ENCODE results near the gene BLVRA.

Gene BLVRA

DNA sequence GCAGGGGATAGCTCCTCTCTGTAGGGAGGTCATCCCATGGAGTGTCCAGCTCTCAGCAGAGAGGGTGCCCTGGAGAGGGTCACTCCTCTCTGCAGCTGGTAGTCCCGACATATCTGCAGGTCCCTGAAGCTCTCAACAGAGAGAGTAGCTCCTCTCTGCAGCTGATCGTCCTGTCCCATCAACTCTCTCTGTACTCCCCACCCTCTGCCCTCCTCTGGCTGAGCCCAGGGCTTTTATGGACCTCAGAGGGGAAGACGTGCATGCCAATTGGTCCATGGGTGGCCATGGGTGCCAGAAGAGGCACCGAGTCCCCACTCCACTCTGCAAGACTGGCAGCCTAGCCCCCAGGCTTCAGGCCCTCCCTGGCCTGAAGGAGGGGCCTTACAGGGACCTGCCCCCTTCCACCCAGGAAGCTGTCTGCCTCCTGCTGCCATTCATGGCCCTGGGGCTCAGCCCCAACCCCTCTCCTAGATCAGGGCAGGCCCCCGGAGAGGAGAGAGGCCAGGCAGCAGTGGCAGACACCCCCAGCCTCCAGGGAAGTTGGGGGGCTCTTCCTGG, 9.0 kb upstream of the BLVRA start:
- no peak for DNase-seq (ENCODE audit: low read depth)

DNA sequence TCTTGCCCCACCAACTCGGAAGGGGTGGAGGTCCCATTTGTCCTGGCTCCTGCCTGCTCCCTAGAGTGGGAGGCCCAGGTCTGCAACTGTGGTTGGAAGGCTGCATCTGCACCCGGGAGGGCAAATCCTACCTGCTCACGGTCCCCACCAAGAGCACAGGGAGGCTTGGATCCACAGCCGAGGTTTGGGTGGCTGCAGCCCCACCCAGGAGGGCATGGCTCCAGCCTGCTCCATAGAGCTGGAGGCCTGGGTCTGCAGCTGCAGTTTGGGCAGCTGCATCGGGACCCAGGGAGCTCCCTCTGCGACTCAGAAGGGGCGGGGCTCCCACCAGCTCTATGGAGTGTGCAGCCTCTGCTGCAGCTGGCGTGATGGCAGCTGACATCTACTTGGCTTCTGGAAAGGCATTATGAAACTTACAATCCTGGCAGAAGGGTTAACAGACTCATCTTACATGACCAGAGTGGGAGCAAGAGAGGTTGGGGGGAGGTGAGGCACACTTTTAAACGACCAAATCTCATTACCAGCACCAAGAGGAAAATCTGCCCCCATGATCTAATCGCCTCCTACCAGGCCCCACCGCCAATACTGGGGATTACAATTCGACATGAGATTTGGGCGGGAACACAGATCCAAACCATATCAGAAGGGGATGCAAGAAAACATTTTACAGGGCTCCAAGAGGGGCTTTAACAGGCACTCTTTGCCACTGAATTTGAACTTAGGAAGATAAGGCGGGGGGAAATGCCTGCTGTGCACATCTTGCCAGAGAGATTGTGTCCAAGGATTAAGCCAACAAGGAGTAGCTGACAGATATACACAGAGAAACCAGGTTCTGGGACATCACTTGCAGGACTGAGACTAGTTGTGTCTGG, 8.2 kb upstream of the BLVRA start:
- DNase-seq (ENCODE audit: low read depth) = no peak

DNA sequence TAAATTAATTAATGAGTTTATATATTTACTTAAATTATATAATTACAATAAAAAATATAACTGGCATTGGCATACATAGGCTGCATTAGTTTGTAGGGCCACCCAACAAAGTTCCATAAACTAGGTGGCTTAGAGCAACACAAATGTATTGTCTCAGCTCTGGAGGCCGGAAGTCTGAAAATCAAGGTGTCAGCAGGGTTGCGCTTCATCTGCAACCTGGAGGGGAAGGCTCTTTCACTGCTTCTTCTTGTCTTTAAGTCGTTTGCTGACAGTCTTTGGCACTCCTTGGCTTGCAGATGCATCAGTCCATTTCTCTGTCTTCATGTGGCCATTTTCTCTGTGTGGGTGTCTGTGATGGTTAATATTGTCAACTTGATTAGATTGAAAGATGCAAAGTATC, 6.1 kb upstream of the BLVRA start:
- DNase-seq (ENCODE audit: low read depth) = no peak

DNA sequence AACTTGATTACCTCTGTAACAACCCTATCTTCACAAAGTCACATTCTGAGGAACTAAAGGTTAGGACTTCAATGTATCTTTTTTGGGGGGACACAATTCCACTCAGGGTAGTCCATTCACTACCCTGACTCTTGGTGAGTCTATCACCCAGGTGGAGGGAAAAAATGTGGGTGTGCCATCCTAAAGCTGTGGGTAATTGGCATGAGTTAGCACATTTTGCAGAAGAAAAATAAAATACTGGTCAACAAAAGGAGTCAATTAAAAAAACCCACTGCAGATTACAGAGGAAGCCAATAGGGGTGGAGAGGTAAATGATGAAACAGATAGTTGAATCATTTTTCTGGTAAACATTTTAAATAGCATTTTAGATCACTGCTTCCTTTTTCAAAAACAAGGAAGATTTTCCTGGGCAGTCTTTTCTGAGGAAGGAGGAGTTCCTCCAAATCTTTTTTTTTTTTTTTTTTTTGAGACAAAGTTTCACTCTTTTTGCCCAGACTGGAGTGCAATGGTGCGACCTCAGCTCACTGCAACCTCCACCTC, 5.1 kb upstream of the BLVRA start:
- no peak for DNase-seq (ENCODE audit: low read depth)

DNA sequence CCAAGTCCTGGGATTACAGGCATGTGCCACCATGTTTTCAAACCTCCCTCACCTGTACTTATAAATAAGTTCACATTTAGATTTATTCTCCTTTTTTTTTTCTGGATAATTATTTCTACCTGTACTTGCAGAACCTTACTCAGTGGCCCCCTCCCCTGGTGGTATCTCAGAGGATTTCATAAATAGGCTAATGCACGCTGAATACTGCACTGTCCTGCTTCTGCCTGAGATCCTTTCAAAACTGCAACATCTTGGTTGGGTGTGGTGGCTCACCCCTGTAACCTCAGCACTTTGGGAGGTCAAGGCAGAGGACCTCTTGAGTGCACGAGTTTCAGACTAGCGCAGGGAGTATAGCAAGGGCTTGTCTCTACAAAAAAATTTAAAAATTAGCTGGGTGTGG, 4.6 kb upstream of the BLVRA start:
- DNase-seq (ENCODE audit: low read depth) = no peak

DNA sequence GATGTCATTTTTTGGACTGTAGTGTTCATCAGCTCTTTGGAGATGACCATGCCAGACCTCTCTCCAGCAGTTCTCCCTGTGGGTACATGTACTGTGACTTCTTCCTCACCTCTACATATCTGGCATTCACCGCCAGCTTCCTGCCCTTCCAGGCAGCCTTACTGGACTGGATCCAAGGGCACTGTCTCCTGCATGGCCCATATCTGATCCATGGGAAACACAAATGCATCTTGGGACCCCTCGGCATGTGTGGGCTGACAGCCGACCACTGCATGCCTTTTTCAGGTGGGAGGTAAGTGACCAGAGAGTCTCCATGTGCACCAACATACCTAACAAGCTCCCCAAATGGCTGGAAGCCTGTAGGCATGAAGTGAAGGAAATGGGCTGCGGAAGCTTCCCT, 3.9 kb upstream of the BLVRA start:
- DNase-seq (ENCODE audit: low read depth) = no peak

DNA sequence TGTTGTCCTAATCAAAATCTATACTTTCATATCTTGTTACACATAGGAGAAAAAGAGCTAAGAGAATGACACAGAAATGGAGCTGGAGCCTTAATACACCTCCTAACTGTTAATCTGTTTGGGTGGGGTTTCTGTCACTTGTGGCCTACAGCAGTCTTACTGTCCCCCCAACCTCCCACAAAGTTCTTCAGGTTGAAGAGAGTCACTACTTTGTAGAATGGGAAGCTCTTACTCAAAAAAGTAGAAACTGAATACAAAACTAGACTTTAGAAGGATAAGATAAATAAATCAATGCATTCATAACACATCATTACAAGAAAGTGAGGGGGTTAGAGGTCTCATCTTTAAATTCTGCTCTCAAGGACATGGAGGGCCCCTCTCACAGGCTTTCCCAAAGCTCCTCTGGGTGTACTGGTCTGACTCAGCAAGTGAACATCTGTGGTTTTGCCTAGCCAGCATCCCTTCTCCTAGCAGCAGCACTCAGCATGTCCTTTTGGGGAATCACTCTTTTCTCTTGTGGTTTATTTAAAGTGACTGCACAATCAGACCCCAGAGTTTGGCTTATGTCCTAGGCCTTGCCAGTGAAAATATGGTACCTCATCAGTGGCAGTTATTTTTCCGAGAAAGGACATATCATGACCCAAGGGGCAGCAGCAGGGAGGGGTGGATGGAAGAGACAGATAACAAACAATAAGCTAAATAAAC, 2.0 kb upstream of the BLVRA start:
- DNase-seq (ENCODE audit: low read depth) = no peak

DNA sequence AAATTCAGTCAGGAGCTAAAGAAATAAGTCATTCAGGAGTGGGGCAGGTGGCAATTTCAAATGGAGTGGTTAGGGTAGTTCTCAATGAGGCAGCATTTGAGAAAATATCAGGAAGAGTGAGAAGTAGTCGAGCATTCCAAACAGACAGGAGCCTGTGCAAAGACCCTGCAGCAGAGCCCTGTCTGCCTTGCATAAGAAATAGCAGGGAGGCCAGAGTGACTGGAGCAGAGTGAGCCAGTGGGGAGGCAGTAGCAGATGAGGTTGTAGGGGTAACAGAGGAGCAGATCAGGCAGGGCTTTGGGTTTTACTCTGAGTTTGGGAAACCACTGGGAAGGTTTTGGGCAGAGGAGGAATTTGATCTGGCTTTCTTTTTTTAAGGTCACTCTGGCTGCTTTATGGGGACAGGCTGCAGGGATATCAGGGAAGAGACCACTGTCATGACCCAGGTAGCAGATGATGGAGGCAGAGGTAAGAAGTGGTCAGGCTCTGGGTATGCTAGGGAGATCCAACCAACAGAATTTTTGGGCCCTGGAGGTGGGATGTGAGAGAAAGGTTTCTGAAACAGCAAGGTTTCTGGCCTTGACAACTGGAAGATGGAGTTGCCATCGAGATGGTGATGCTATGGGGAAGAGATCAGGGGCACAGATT, 1.3 kb upstream of the BLVRA start:
- no peak for DNase-seq (ENCODE audit: low read depth)

DNA sequence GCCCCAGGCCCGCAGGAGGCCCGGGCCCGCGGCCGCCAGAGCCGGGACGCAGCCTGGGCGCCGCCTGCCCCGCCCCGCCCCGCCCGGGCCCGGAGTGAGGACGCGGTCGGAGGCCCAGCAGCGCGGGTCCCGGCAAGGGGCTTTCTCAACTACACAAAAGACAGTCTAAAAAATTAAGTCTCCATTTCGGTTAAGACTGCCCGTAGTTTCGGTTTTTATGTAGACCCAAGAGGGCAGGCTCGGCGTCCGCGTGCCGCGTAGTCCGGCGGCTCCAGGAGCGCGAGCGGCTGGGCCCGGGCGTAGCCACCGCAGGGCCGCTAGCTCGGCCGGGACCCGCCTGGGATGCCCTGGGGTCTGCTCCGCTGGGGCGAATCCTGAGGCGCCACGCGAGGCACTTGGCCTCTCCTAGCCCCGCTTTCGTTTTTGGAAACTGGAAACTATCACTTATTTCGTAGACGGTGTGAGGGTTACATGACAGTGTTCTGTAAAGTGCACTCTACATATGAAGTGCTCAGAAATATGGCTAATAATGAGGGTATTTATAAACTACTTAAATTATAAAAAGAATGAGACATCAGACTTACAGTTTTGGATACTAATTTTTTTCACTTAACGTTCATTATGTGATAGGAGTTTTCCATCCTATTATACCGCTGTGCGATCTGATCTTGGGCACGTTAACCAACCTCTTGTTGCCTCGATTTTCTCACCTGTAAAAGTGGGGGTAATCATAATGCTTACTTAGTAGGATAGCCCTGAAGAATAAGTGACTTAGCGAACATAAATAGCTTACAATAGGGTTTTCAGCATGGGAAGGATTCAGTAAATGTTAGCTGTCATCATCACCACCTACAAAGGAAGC, 573 bp downstream of the BLVRA start:
- peak; percentile 16 for DNase-seq (ENCODE audit: low read depth)

DNA sequence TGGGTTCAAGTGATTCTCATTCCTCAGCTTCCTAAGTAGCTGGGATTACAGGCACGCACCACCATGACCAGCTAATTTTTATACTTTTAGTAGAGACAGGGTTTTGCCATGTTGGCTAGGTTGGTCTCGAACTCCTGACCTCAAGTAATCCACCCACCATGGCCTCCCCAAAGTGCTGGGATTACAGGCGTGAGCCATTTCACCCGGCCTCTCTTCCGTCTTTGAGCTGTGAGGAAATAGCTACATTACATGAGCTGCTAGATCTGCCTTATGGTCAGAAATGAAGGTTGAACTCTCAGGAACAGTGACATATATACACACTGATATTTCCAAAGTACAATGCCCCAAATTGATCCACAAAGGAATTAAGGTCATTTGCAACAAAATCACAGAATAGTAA, 2.4 kb downstream of the BLVRA start:
- DNase-seq (ENCODE audit: low read depth) = no peak

DNA sequence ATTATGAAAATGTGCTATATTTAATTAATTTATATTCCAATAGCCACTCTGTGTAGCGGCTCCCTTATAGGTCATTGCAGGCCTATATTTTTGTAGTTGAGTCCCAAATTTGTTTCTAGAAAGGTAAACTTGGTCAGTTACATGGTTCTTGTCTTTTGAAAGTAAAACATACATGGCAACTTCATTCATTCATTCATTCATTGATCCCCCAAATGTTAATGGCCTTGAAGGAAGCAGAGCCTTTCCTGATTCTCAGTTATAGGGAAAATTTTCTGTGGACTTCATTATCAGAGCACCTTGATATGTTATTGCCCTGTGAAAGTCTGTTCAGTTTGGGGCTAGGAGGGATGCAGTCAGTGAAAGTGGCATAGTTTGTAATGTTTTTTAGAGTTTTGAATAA, 2.9 kb downstream of the BLVRA start:
- no peak for DNase-seq (ENCODE audit: low read depth)

DNA sequence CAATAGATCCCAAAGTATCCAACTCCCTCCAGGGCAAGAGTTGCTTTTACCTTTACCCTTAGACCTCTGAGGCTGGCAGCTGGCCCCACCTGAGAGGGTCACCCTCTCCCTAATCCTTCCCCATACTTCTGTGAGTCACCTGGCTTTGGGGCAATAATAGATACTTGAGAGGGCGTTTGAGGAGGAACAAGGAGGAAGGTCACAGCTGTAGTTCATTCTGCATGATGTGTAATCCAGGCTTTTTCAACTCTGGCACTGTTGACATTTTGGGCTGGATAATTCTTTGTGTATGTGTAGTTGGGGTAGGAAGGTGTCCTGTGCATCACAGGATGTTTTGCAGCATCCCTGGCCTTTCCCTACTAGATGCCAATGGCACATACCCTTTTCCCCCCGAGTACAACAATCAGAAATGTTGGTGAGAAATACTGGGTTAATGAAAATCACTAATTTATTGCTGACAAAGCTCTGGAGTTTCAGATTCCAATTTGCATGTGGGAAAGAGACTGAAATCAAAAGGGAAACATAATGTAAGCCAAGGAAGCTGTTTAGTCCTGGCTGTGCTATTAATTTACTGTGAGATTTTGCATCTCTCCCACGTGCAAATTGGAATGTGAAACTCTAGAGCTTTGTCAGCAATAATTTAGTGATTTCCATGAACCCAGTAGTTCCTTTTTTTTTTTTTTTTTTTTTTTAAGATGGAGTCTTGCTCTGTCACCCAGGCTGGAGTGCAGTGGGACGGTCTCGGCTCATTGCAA, 3.6 kb downstream of the BLVRA start:
- no peak for DNase-seq (ENCODE audit: low read depth)

DNA sequence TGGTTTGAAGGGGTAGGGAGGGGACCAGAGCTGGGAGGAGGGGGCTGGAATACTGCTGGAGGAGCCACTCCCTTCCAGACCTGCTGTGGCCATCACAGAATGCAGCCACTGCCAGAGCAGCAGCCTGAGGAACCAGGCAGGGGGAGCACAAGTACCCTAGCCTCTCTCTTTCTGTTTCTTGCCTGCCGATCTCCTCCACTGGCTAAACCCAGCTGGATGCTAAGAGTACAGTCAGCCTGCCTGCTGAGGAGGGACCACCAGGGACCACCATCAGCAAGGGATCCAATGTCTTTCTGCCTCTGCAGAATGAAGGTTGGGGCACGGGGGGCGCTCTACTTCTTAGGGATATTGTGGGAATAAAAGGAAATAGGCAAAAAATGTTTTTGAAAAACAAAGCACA, 4.7 kb downstream of the BLVRA start:
- no peak for DNase-seq (ENCODE audit: low read depth)

DNA sequence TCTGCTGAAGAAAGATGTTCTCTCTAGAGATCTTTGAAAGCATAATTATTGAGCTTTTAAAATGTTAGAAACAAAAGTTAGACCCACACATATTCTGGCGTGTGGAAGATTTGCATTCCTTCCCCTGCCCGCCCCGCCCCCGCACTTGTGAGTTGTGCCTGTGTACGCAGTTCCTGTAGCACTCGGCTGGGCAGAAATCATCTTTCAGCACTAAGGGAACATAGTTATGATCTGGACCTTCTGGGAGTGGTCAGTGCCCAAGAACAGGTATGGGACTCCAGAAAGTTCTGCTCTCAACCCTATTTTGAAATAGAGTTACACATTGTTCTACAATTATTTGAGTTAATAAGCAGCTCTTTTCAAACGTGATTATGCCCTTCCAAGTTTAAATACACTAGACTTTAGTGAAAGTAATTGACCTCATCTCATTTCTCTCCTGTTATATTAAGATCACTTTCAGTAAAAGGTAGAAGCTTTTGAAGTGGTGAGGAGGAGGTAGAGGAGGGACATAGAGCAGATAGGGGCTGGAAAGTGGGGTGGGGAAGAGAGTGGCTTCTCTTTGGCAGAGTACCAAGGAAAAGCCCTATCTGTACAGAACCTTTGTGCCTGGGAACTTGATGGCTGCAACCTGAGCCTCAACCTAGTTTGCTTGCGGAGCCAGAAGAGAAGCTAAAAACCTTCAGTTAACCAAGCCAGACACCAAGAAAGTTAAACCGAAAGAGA, 5.7 kb downstream of the BLVRA start:
- peak; percentile 15 for DNase-seq (ENCODE audit: low read depth)

DNA sequence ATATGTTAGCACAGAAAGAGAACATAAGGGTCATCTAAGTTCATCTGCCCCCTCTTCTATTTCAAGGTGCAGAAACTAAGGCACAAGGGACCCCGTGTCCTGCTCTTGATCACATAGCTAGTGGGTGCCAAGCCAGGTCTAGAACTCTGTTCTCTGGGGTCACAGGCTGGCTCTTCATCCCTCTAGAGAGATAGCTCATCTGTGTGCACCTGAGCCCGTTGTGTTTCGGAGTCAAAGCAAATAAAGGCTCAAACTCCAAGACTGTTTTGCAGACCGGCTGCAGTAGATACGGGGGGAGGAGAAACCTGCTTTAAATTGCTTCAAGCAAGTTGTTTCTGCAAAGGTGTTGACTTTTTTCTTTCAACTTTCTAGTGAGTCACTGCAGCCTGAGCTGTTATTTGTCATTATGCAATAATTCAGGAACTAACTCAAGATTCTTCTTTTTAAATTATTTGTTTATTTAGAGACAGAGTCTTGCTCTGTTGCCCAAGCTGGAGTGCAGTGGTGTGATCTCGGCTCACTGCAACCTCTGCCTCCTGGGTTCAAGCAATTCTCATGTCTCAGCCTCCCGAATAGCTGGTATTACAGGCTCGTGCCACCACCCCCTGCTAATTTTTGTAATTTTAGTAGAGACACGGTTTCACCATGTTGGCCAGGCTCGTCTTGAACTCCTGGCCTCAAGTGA, 6.5 kb downstream of the BLVRA start:
- DNase-seq (ENCODE audit: low read depth) = no peak

DNA sequence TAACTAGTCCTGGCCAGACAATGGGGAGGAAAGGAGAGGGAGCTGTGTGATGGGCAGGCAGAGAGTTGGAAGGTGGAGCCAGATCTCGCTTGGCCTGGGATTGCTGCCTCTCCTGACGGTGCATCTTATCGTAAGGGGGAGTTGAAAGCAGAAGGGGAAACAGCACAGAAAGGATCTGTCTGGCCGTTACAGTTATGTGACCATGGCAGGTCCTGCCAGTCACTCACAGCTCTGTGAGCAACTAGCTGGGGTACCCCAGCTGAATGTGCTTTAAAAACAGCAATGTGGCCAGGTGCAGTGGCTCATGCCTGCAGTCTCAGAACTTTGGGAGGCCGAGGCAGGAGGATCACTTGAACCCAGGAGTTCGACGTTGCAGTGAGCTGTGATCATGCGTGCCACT, 8.1 kb downstream of the BLVRA start:
- no peak for DNase-seq (ENCODE audit: low read depth)

DNA sequence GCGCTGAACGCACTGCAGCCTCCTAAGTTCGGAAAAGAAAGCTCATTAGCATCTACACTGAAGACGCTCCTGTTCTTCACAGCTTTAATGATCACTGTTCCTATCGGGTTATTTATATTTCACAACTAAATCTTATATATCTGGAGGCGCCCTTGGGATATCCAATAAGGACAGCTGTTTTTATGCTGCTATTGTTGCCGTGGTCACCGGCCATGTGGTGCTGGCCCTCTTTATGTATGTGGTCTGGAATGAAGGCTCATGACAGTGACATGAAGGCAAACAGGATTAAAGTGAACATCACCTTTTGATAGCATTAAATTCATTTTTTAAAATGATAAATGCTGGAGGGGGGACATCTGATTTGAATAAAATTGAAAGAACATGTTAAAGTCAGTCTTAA, 8.8 kb downstream of the BLVRA start:
- no peak for DNase-seq (ENCODE audit: low read depth)

DNA sequence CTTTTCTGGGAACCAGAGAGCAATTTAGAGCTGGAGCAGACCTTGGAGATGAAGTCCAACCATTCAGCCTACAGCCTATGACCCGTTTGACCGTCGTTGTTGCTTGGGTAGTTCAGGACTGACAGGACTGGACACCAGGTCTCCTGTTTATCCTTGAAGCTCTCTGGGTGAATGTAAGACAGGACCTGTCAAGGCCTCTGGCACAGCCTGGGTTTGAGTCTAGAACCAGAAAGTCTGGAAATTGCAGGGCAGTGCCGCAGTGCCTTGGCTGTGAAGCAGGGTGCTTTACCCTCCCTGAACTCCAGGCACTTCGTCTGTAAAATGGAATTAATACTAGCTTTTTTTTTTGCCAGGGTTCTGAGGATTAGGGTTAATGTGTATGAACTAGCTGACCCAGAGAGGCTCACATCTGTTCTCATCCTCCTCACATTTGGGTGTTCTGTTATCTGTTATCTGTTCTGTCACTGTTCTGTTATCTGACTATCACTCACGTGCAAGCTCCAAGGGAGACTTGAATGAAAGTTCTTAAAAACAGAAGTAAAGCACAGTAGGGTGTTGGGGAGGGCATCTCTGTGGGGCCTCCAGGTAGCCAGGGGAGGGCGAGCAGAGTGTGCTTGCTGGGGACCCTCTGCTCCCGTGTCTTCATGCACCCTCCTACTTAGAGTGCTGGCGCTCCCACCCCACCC, 9.9 kb downstream of the BLVRA start:
- DNase-seq (ENCODE audit: low read depth) = no peak

DNA sequence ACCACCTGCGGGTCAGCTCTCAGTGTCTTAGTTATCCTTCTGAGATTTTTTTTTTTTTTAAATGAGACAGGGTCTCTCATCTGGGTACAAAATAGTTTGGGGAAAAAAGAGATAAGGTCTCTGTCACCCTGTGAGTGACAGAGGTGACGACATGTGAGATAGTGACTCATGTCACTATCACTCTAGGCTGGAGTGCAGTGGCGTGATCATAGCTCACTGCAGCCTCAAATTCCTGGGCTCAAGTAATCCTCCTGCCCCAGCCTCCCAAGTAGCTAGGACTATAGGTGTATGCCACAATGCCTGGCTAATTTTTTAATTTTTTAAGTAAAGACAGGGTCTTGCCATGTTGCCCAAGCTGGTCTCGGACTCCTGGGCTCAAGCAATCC, 10.4 kb downstream of the BLVRA start:
- no peak for DNase-seq (ENCODE audit: low read depth)

Measured in stimulated activated CD8-positive, alpha-beta memory T cell treated with anti-CD3 and anti-CD28 coated beads, Interleukin-4, amount 100 ng/mL, for 24 hours (primary cell).